HG03575 (cell line): Measurements from ENCODE around the gene FKBP4.

Experiments used
- ATAC-seq: cut with Tn5 transposase; IDR thresholded peaks from one replicate; pipeline ENCODE4 v1.9.1; 2021; ENCODE audit not compliant: unreplicated experiment, insufficient number of reproducible peaks, low FRiP score; ENCODE audit errors: extremely low read depth

FKBP4 gene

DNA sequence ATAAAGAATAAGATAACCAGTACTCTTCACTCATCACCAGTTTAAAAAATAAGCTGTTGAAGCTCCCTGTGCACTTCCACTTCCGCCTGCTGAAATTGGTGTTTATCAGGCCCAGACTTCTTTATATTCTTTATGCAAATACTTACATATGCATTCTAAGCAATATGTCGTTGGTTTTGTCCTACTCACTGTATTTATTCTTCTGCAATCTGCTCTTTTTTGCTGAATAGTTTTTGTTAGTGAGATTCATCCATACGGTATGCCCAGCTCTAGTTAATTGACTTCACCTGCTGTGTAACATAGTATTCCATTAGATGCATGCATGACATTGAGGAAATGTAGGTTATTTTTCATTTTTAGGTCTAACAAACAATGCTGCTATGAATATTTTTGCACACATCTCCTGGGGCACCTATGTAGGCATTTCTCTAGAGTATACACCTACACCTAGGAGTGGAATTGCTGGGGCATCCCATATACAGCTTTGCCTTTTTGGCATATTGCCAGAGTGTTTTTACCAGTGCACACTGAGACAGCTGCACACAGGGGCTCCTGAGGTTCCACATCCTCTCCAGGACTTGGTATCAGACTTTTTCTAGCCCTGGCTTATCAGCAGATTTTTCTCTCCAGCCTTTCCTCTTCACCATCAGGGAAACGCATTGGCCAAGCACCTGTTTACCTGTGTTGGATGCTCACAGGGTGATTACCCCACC, 41.1 kb downstream of the FKBP4 start:
- no peak for ATAC-seq

- no peak for ATAC-seq
Observed at GRCh38 chr12:2836574-2836973, 41.8 kb downstream of the FKBP4 start.

DNA sequence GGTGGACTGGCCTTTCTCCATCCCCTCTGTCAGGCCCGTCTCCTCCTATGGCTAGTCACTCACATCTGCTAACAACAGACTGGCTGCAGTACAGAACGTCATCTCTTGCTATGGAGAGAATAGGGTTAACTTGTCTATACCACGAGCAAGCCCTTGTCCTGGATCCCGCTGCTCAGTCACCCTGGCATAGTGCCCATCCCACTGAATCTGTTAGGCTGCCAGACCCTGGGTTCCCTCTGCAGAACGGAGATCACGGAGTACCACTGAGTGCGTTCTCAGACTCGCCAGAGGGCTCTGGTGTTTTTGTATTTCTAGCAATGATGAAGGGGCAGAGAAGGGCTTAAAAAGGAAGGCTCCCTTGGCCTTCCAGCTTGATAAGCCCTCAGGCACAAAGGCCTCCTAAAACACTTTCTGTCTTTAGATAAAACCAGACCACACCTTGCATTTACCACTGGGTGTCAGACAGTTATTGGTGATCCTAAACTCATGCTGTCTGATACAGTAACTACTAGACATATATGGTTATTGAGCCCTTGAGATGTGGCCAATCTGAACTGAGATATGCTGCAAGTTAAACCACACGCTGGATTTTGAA, 46.4 kb downstream of the FKBP4 start:
- no peak for ATAC-seq

GRCh38 chr12:2842948-2843347, 48.2 kb downstream of the FKBP4 start:
- ATAC-seq, result no peak

- ATAC-seq, result no peak
Observed at GRCh38 chr12:2844786-2845185, 50.0 kb downstream of the FKBP4 start.

GRCh38 chr12:2845280-2845679, 50.5 kb downstream of the FKBP4 start:
- no peak for ATAC-seq

DNA sequence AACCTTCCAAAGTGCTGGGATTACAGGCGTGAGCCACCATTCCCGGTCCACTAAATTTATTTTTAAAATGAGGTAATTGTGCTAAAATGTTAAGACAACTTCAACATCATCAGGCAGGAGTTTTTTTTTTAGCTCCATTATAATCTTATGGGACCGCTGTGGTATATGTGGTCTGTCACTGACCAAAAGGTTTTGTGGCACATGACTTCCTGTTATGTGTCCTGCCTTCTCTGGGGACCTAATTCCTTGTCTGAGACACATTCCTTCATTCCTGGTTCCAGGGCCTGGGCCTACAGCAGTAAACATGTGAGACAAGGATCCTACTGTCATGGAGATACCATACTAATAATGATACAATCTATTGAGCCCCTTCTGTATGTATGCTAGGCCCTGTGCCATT, 57.2 kb downstream of the FKBP4 start:
- ATAC-seq, result no peak

GRCh38 chr12:2853626-2854025, 58.9 kb downstream of the FKBP4 start:
- ATAC-seq, result no peak
